Neural progenitor cell (in vitro differentiated cells): ENCODE results near the gene RAD51B. TPM values are rescaled to one million over a fixed set of nuclear protein-coding genes. Genes with fewer than 3 reads are reported as not detected.
A peak's percentile ranks its signal among the peaks of the same experiment; 100 is the strongest.

Experiments
- DNase-seq: peaks from one replicate; pipeline ENCODE4 v3.0.0-alpha.2; 2016; ENCODE audit warnings: low spot score
- H2AFZ ChIP-seq: fragments of 200-600 bp; sonication (generic); replicated peaks from 2 replicates; pipeline ENCODE4 v1.6.1; 2016; ENCODE audit warnings: antibody characterized with exemption
- H3F3A ChIP-seq: fragments of 200-600 bp; sonication (generic); 2 replicates; pipeline ENCODE4 v1.6.1; 2016; ENCODE audit warnings: antibody characterized with exemption, low read depth
- H3K27ac ChIP-seq: fragments of 200-600 bp; sonication (generic); 2 replicates; pipeline ENCODE4 v1.5.1; 2016; ENCODE audit warnings: mild to moderate bottlenecking
- H3K27me3 ChIP-seq: fragments of 200-600 bp; sonication (generic); 2 replicates; pipeline ENCODE4 v1.6.1; 2016; ENCODE audit warnings: mild to moderate bottlenecking, moderate library complexity
- H3K36me3 ChIP-seq: fragments of 200-600 bp; sonication (generic); 2 replicates; pipeline ENCODE4 v1.5.1; 2016
- H3K4me1 ChIP-seq: fragments of 200-600 bp; sonication (generic); 2 replicates; pipeline ENCODE4 v1.6.1; 2016; ENCODE audit warnings: mixed run types
- H3K4me2 ChIP-seq: fragments of 200-600 bp; sonication (generic); 2 replicates; pipeline ENCODE4 v1.6.1; 2016
- H3K4me3 ChIP-seq: fragments of 200-600 bp; sonication (generic); 2 replicates; pipeline ENCODE4 v1.5.1; 2016
- H3K79me2 ChIP-seq: fragments of 200-600 bp; sonication (generic); 2 replicates; pipeline ENCODE4 v1.6.1; 2016; ENCODE audit warnings: low read depth
- H3K9ac ChIP-seq: fragments of 200-600 bp; sonication (generic); 2 replicates; pipeline ENCODE4 v1.6.1; 2016
- H3K9me3 ChIP-seq: fragments of 200-600 bp; sonication (generic); 2 replicates; pipeline ENCODE4 v1.5.1; 2016; ENCODE audit warnings: low read depth
- H4K20me1 ChIP-seq: fragments of 200-600 bp; sonication (generic); 2 replicates; pipeline ENCODE4 v1.6.1; 2016; ENCODE audit warnings: low read depth
- H3K27ac Mint-ChIP-seq: 3 replicates; pipeline ENCODE4 v1.8.0; 2021; ENCODE audit warnings: mixed read lengths
- H3K27me3 Mint-ChIP-seq: 2 replicates; pipeline ENCODE4 v1.8.0; 2022; ENCODE audit warnings: low read depth, mild to moderate bottlenecking, inconsistent platforms, moderate library complexity, mixed read lengths; ENCODE audit not compliant: insufficient read depth
- H3K36me3 Mint-ChIP-seq: 3 replicates; pipeline ENCODE4 v1.8.0; 2021; ENCODE audit warnings: mixed read lengths
- H3K4me1 Mint-ChIP-seq: 3 replicates; pipeline ENCODE4 v1.8.0; 2021; ENCODE audit warnings: mixed read lengths
- H3K4me3 Mint-ChIP-seq: 3 replicates; pipeline ENCODE4 v1.8.0; 2021; ENCODE audit warnings: mild to moderate bottlenecking, moderate library complexity, mixed read lengths
- H3K9me3 Mint-ChIP-seq: 3 replicates; pipeline ENCODE4 v1.8.0; 2020; ENCODE audit warnings: mixed read lengths
- EZH2 ChIP-seq: fragments of 200-600 bp; sonication (generic); IDR thresholded peaks from 2 replicates; pipeline ENCODE4 v1.6.1; 2017; ENCODE audit warnings: antibody characterized with exemption, mild to moderate bottlenecking, moderate library complexity
- EZH2phosphoT487 ChIP-seq: fragments of 200-600 bp; sonication (generic); IDR thresholded peaks from 2 replicates; pipeline ENCODE4 v1.6.1; 2017; ENCODE audit warnings: antibody characterized with exemption
- total RNA-seq: library from RNA; depleted of rRNA; stranded (reverse); fragments of >200 nt; gene quantifications from 2 replicates; pipeline ENCODE4 v1.2.3, GENCODE V29; 2015; ENCODE audit warnings: low replicate concordance
- TF ChIP-seq, protein P1 (sequence below): fragments of 200-600 bp; sonication (generic); IDR thresholded peaks from 2 replicates; pipeline ENCODE4 v1.5.1; 2017; ENCODE audit warnings: antibody characterized with exemption, mild to moderate bottlenecking

Gene RAD51B
- total RNA-seq, 1 donor from 2014 or later, result 50.5 TPM

DNA sequence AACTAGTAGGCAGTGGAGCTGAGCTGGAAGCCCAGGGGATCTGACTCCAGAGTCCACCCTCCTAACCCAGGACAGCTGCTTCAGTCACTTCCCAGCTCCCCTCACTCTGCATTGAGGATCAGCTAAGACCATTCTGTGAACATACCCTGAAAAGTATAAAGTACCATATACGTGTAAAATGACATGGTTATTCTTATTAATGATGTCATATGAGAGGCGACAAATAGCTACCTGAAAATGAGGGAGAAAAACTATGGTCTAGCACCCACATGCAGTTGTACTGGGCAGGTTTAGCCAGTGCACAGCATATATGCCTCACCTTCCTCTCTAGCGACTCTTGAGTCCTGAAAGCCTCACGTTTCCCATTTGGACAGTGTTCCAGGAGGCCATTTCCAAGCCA lies 461.9 kb downstream of the RAD51B start:
- H4K20me1 ChIP-seq, result no peaks in the 10 kb centered on the region
- no peaks in the 10 kb centered on the region for H3F3A ChIP-seq
- H3K36me3 ChIP-seq, result no peaks in the 10 kb centered on the region
- Mint-ChIP-seq H3K4me1 (peaks cover 57% of the 10 kb centered on the region), H3K36me3 (no peaks in the 10 kb centered on the region), H3K9me3 (no peaks in the 10 kb centered on the region), H3K4me3 (no peak overlapping the region), H3K27ac (no peak overlapping the region), H3K27me3 (peaks cover 7% of the 10 kb centered on the region)
- H3K27ac ChIP-seq, result no peak overlapping the region
- no peak for TF ChIP-seq EZH2phosphoT487
- TF ChIP-seq, protein P1, sequence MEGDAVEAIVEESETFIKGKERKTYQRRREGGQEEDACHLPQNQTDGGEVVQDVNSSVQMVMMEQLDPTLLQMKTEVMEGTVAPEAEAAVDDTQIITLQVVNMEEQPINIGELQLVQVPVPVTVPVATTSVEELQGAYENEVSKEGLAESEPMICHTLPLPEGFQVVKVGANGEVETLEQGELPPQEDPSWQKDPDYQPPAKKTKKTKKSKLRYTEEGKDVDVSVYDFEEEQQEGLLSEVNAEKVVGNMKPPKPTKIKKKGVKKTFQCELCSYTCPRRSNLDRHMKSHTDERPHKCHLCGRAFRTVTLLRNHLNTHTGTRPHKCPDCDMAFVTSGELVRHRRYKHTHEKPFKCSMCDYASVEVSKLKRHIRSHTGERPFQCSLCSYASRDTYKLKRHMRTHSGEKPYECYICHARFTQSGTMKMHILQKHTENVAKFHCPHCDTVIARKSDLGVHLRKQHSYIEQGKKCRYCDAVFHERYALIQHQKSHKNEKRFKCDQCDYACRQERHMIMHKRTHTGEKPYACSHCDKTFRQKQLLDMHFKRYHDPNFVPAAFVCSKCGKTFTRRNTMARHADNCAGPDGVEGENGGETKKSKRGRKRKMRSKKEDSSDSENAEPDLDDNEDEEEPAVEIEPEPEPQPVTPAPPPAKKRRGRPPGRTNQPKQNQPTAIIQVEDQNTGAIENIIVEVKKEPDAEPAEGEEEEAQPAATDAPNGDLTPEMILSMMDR, result no peak
- no peak for TF ChIP-seq EZH2
- no peak overlapping the region for H3K4me2 ChIP-seq
- H3K9ac ChIP-seq, result no peak overlapping the region
- DNase-seq, result no peak
- no peak overlapping the region for H2AFZ ChIP-seq
- no peaks in the 10 kb centered on the region for H3K9me3 ChIP-seq
- H3K4me1 ChIP-seq, result peaks cover 38% of the 10 kb centered on the region
- H3K27me3 ChIP-seq, result no peaks in the 10 kb centered on the region
- no peak overlapping the region for H3K4me3 ChIP-seq
- H3K79me2 ChIP-seq, result no peaks in the 10 kb centered on the region

DNA sequence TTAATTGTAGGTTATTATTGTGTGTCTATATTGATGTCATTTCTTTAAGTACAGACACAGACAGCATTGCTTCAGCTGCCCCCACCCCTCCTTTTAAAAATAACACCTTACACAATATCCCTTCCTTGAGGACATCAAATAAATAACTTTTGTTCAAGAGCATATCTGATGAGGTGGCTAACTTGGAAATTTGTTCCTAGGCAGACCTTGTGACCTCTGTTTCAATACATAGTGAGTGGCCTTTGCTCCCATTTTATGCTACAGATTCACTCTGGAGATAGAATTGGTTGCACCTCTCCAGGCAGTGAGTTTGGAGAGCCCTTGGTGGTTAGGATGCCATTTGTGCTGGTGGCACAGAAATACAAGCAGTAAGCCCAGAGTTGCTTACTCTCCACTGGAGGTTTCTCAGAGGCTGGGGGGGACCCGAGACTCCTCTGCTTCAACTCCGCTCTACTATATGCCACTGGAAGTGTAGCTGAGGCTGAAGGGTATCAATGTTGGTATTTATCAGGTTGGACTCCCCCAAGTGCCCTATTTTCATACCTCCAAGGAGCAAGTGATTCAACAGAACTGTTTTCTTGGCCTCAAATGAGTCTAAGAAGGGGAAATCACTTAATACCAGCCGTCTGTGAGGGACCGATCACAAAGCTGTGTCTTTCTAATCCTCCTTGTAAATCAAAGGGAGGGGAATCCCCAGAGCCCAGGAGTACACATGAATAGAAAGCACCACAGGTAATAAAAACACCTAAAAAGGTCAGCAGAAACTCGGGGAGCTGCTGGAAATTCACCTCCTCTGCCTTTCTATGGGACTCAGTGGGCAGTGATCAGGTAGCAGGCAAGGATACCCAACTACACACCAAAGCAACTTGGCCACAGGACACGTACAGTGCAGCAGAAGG lies 463.1 kb downstream of the RAD51B start:
- Histone ChIP-seq H3K27me3 (no peaks in the 10 kb centered on the region), H3K79me2 (no peaks in the 10 kb centered on the region), H4K20me1 (no peaks in the 10 kb centered on the region), H3K9ac (no peak overlapping the region), H2AFZ (no peak overlapping the region), H3K9me3 (no peaks in the 10 kb centered on the region), H3F3A (no peaks in the 10 kb centered on the region), H3K4me2 (peak overlapping the region; percentile 4), H3K27ac (no peak overlapping the region), H3K4me1 (peaks cover 38% of the 10 kb centered on the region), H3K36me3 (no peaks in the 10 kb centered on the region), H3K4me3 (no peak overlapping the region)
- Mint-ChIP-seq H3K36me3 (no peaks in the 10 kb centered on the region), H3K4me3 (no peak overlapping the region), H3K4me1 (peaks cover 56% of the 10 kb centered on the region), H3K27ac (peak overlapping the region; percentile 60), H3K9me3 (no peaks in the 10 kb centered on the region), H3K27me3 (peaks cover 7% of the 10 kb centered on the region)
- no peak for DNase-seq
- TF ChIP-seq, protein P1, result no peak
- TF ChIP-seq EZH2, result no peak

DNA sequence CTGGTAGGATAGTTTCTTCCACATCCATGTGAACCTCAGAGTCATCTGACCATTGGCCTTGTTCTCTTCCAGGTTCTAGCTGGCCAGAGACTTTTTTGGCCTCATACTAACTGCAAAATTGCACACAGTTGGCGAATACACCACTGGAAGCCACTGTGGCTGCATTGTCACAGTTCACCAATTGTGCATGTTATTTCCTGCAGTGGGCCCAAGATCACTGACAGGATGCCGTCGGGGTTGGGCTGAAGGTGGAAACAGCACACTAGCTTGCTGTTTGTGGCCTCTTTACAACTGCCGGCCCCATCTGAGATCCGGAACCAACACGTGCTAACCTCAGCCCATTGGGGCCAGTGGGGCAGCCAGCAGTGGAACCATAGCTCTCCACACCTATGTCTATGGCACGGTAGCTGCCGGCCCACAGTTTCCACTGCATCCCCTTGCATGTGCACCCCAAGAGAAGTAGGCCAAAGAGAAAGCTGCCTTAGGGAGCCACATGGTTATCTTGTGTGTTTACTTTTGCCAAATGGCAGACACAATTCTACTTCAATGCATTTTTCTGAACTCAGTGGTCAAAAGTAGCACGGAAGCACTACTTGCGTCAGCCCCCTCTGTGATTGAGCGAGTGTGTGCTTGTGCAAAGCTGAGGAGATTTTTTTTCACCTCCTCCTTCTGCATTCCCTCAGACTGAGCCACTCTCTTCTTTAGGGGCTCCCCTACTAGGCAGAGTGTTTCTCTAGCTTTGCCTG lies 464.0 kb downstream of the RAD51B start:
- H3K27ac Mint-ChIP-seq, result peak overlapping the region; percentile 80
- TF ChIP-seq EZH2 (no peak), EZH2phosphoT487 (no peak)
- TF ChIP-seq, protein P1, result no peak
- no peaks in the 10 kb centered on the region for H3K36me3 Mint-ChIP-seq

More for the DNA sequence above, 464.0 kb downstream of the RAD51B start:
- Histone ChIP-seq H3K79me2 (no peaks in the 10 kb centered on the region), H3K27me3 (no peaks in the 10 kb centered on the region), H3K4me1 (peaks cover 36% of the 10 kb centered on the region), H3F3A (no peaks in the 10 kb centered on the region), H2AFZ (no peak overlapping the region), H3K27ac (no peak overlapping the region), H3K9ac (no peak overlapping the region), H3K4me3 (no peak overlapping the region), H3K36me3 (no peaks in the 10 kb centered on the region), H4K20me1 (no peaks in the 10 kb centered on the region), H3K4me2 (peak overlapping the region; percentile 4), H3K9me3 (no peaks in the 10 kb centered on the region)
- DNase-seq, result no peak
- no peak overlapping the region for H3K4me3 Mint-ChIP-seq
- no peaks in the 10 kb centered on the region for H3K9me3 Mint-ChIP-seq
- peaks cover 7% of the 10 kb centered on the region for H3K27me3 Mint-ChIP-seq
- peaks cover 51% of the 10 kb centered on the region for H3K4me1 Mint-ChIP-seq
